PC-3 (cell line): ENCODE results near the gene ICE2. TPM values are rescaled to one million over a fixed set of nuclear protein-coding genes. Genes with fewer than 3 reads are reported as not detected.

ENCODE experiments used
- ATAC-seq: fragments of 200-7000 bp; cut with Tn5 transposase; 2 replicates; pipeline ENCODE4 v1.9.1; 2020; ENCODE audit warnings: mild to moderate bottlenecking, moderate library complexity
- BruUV-seq: library from RNA; stranded (reverse); fragments of 400-500 nt; replicated peaks from 2 replicates; lab custom pipeline; 2021; lab: Mats Ljungman, UMichigan
- CTCF ChIA-PET: fragments of 300-600 bp; sonication (Branson Sonifier 250); formaldehyde crosslinking; loops from one replicate; lab custom pipeline; 2022; ENCODE audit warnings: antibody characterized with exemption; lab: Charles Lee
- POLR2A ChIA-PET: fragments of 300-600 bp; sonication (Branson Sonifier 250); formaldehyde crosslinking; loops from one replicate; lab custom pipeline; 2022; ENCODE audit warnings: antibody characterized with exemption; ENCODE audit not compliant: unreplicated experiment; lab: Charles Lee
- DNase-seq: peaks from one replicate; pipeline ENCODE4 v3.0.0-alpha.2; 2015
- H2AFZ ChIP-seq: fragments of 300-600 bp; sonication (generic); 2 replicates; pipeline ENCODE4 v1.6.0; 2016; ENCODE audit warnings: antibody characterized with exemption, low read length
- H3F3A ChIP-seq: fragments of 300-600 bp; sonication (generic); one replicate; pipeline ENCODE4 v1.6.0; 2017; ENCODE audit warnings: antibody characterized with exemption, low read length, control low read depth, mild to moderate bottlenecking; ENCODE audit not compliant: unreplicated experiment
- H3K27ac ChIP-seq: fragments of 300-600 bp; sonication (generic); 2 replicates; pipeline ENCODE4 v1.5.1; 2016; ENCODE audit warnings: mild to moderate bottlenecking, low read length
- H3K27me3 ChIP-seq: fragments of 300-600 bp; sonication (generic); 2 replicates; pipeline ENCODE4 v1.6.1; 2016; ENCODE audit warnings: low read length, mixed read lengths
- H3K36me3 ChIP-seq: fragments of 300-600 bp; sonication (generic); 2 replicates; pipeline ENCODE4 v1.6.1; 2016; ENCODE audit warnings: low read depth, mixed run types, low read length, mixed read lengths
- H3K4me1 ChIP-seq: fragments of 300-600 bp; sonication (generic); 2 replicates; pipeline ENCODE4 v1.5.1; 2016; ENCODE audit warnings: low read length; ENCODE audit not compliant: insufficient read depth
- H3K4me2 ChIP-seq: fragments of 300-600 bp; sonication (generic); 2 replicates; pipeline ENCODE4 v1.6.0; 2016; ENCODE audit warnings: low read length
- H3K4me3 ChIP-seq: fragments of 300-600 bp; sonication (generic); 2 replicates; pipeline ENCODE4 v1.5.1; 2016; ENCODE audit warnings: mild to moderate bottlenecking, low read length, mixed read lengths
- H3K79me2 ChIP-seq: fragments of 300-600 bp; sonication (generic); 2 replicates; pipeline ENCODE4 v1.6.1; 2017; ENCODE audit warnings: low read length, mixed read lengths
- H3K9ac ChIP-seq: fragments of 300-600 bp; sonication (generic); 2 replicates; pipeline ENCODE4 v1.6.0; 2016; ENCODE audit warnings: mild to moderate bottlenecking, low read length
- H3K9me2 ChIP-seq: fragments of 300-600 bp; sonication (generic); replicated peaks from 2 replicates; pipeline ENCODE4 v1.6.1; 2016; ENCODE audit warnings: mixed run types, low read length, mixed read lengths
- H3K9me3 ChIP-seq: fragments of 300-600 bp; sonication (generic); 2 replicates; pipeline ENCODE4 v1.6.1; 2016; ENCODE audit warnings: low read length, mixed read lengths
- H4K20me1 ChIP-seq: fragments of 300-600 bp; sonication (generic); 2 replicates; pipeline ENCODE4 v1.6.1; 2016; ENCODE audit warnings: low read length, mixed read lengths
- EZH2 ChIP-seq: fragments of 300-600 bp; sonication (generic); IDR thresholded peaks from one replicate; pipeline ENCODE4 v1.6.1; 2017; ENCODE audit warnings: antibody characterized with exemption, mild to moderate bottlenecking, low read length; ENCODE audit not compliant: unreplicated experiment
- EZH2phosphoT487 ChIP-seq: fragments of 300-600 bp; sonication (generic); IDR thresholded peaks from 2 replicates; pipeline ENCODE4 v1.6.1; 2018; ENCODE audit warnings: mild to moderate bottlenecking, antibody characterized with exemption, low read length, borderline replicate concordance
- intact Hi-C: fragments of 100-400 bp; cut with micrococcal nuclease; formaldehyde crosslinking; loops from 2 replicates; pipeline ENCODE4 v1.9.0; 2023
- total RNA-seq: library from RNA; depleted of rRNA; stranded (reverse); fragments of >200 nt; gene quantifications from 2 replicates; pipeline ENCODE4 v1.2.3, GENCODE V29; 2014
- TF ChIP-seq, protein P1 (sequence below): fragments of 300-600 bp; sonication (generic); conservative IDR thresholded peaks from 2 replicates; pipeline ENCODE4 v1.5.1; 2017; ENCODE audit warnings: antibody characterized with exemption, low read depth, mild to moderate bottlenecking, low read length

Gene ICE2
- total RNA-seq, 1 experiment from 2014 or later, result 14.8 TPM

DNA sequence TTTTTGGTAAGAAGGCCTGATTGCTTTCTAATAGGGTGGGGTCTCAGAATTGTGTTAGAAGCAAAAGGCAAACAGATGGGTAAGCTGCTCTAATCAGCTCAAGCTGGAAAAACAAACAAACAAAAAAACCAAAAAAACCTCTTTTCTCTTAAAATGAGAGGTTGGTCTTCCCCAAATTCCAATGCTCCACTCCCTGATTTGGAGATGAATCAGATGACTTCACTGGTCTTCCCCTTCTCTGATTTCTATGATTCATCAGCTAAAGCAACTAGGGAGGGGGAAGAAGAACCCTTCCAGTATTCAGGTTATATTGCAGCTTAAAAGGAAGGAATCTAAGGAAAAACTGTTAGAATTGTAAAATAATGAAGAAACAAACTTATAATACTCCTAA, 71.5 kb downstream of the ICE2 start:
- POLR2A ChIA-PET, result interaction anchor here (0.5 to 1.3 kb wide), 8 partner anchors 9 to 41 kb away, joined by 3 to 12 read pairs (median 6); partner anchors contain the start of gene ANXA2
- H3K79me2 ChIP-seq, result peaks cover 18% of the 10 kb centered on the region
- peak overlapping the region; percentile 97 for H3K27ac ChIP-seq
- CTCF ChIA-PET, result interaction anchor here (0.7 to 0.9 kb wide), 2 partner anchors 14 to 37 kb away, joined by 3 to 5 read pairs; no protein-coding TSS in a partner anchor
- H3K9ac ChIP-seq, result peak overlapping the region; percentile 77
- DNase-seq (peak; percentile 89), ATAC-seq (peak; percentile 64)
- no peaks in the 10 kb centered on the region for H4K20me1 ChIP-seq
- BruUV-seq, result no TSS peak
- no peaks in the 10 kb centered on the region for H3K36me3 ChIP-seq
- H3K4me1 ChIP-seq, result peaks cover 53% of the 10 kb centered on the region
- peaks cover 14% of the 10 kb centered on the region for H3F3A ChIP-seq
- H3K27me3 ChIP-seq, result no peaks in the 10 kb centered on the region
- no peaks in the 10 kb centered on the region for H3K9me2 ChIP-seq
- H3K4me2 ChIP-seq, result peak overlapping the region; percentile 77
- intact Hi-C loops, result loop anchor here (5.0 kb wide), 1 partner anchor 70 kb away; the partner anchor contains the start of gene ICE2
- H3K4me3 ChIP-seq, result peak overlapping the region; percentile 50
- TF ChIP-seq EZH2 (no peak), EZH2phosphoT487 (no peak)
- TF ChIP-seq, protein P1, sequence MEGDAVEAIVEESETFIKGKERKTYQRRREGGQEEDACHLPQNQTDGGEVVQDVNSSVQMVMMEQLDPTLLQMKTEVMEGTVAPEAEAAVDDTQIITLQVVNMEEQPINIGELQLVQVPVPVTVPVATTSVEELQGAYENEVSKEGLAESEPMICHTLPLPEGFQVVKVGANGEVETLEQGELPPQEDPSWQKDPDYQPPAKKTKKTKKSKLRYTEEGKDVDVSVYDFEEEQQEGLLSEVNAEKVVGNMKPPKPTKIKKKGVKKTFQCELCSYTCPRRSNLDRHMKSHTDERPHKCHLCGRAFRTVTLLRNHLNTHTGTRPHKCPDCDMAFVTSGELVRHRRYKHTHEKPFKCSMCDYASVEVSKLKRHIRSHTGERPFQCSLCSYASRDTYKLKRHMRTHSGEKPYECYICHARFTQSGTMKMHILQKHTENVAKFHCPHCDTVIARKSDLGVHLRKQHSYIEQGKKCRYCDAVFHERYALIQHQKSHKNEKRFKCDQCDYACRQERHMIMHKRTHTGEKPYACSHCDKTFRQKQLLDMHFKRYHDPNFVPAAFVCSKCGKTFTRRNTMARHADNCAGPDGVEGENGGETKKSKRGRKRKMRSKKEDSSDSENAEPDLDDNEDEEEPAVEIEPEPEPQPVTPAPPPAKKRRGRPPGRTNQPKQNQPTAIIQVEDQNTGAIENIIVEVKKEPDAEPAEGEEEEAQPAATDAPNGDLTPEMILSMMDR, result no peak
- no peak overlapping the region for H2AFZ ChIP-seq
- no peaks in the 10 kb centered on the region for H3K9me3 ChIP-seq

DNA sequence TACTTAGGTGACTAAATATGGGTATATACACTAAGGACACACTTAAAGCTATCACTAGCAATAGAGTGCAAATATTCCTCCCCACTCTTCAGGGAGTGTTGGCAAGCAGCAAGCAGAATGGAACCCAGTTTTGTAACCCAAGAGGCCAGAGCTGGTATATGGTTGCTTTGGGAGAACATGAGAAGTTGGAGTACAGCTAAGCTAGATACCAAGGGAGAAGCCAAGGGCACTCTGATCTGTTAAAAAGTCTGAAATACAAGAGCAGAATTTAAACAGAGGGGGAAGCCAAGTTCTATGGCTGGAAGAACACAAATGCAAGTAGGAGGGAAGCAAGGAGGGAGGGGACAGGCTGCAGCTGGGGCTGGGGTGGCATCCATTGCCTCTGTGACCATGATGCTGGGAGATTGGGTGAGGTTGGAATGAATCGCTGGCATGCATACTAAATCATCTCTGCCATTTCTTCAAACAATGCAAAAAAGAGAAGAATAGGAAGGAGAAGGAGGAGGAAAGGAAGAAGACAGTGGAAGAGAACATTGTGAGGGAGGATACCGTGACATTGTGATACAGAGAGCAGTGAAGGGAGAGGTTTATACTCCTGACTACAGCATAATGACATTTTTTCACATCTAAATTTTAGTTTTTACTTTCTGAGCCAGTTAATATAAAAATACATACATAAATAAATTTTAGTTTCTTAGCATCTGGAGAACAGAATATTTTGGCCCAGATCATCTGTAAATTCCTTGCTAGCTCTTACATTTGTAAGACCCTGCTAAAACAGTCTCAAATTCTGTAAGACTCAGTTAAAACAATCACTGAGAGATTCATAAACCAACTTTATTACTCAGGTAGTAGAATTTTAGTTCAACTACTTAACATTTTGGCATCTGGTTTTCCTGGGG, 72.2 kb downstream of the ICE2 start:
- no peaks in the 10 kb centered on the region for H4K20me1 ChIP-seq
- peak overlapping the region; percentile 50; the same call in 1 of the 2 replicates for H3K4me3 ChIP-seq
- H2AFZ ChIP-seq, result peak overlapping the region; percentile 23; the same call in 1 of the 2 replicates
- no peaks in the 10 kb centered on the region for H3K9me2 ChIP-seq
- H3K36me3 ChIP-seq, result no peaks in the 10 kb centered on the region
- H3K27me3 ChIP-seq, result no peaks in the 10 kb centered on the region
- no peaks in the 10 kb centered on the region for H3K9me3 ChIP-seq
- H3K4me1 ChIP-seq, result peaks cover 60% of the 10 kb centered on the region
- peak overlapping the region; percentile 77 for H3K4me2 ChIP-seq
- peaks cover 14% of the 10 kb centered on the region for H3F3A ChIP-seq
- no TSS peak for BruUV-seq
- H3K27ac ChIP-seq, result peak overlapping the region; percentile 97
- no peak for TF ChIP-seq EZH2
- TF ChIP-seq, protein P1, result no peak
- TF ChIP-seq EZH2phosphoT487, result no peak
- intact Hi-C loops, result loop anchor here (5.0 kb wide), 1 partner anchor 71 kb away; the partner anchor contains the start of gene ICE2
- DNase-seq, result no peak
- no peak for ATAC-seq
- ChIA-PET CTCF (interaction anchor here (0.5 to 0.9 kb wide), 3 partner anchors 11 to 37 kb away, joined by 3 to 5 read pairs (median 3); no protein-coding TSS in a partner anchor), POLR2A (interaction anchor here (0.9 to 1.3 kb wide), 5 partner anchors 9 to 16 kb away, joined by 4 to 12 read pairs (median 10); partner anchors contain the start of gene ANXA2)
- peak overlapping the region; percentile 77 for H3K9ac ChIP-seq
- peaks cover 18% of the 10 kb centered on the region for H3K79me2 ChIP-seq
